ENCODE data around the gene NMD3. TPM values are rescaled to one million over a fixed set of nuclear protein-coding genes. Genes with fewer than 3 reads are reported as not detected.

NMD3 gene
- 10 to 100 TPM; 40.7 to 51.1 (median 43.6) TPM for total RNA-seq
- 53.8 TPM for total RNA-seq (2013)

GRCh38 chr3:161220850-161221753, at the start of gene NMD3:
NMD3 (plus strand) TSS chr3:161221311; CDS start chr3:161222014, 703 bp downstream.
- Histone ChIP-seq H3K36me3 (ENCODE audit: control insufficient read depth, insufficient read depth, low read length) (peaks cover 7% of the 10 kb centered on the region), H3K9me3 (ENCODE audit: control insufficient read depth, insufficient read depth, low read length) (no peaks in the 10 kb centered on the region), H3K4me3 (ENCODE audit: low read length) (peak within 1 kb of the TSS; percentile 89), H3K27me3 (ENCODE audit: control insufficient read depth, insufficient read depth, low read length) (no peaks in the 10 kb centered on the region), H3K4me1 (ENCODE audit: control insufficient read depth, insufficient read depth, low read length) (peaks cover 13% of the 10 kb centered on the region), H3K27ac (ENCODE audit: low read length) (peak within 1 kb of the TSS; percentile 77)
- under 1% methylated on average over 70 of the region's 71 CpGs for WGBS (ENCODE audit: insufficient coverage)
- H3K4me3 Mint-ChIP-seq: peak within 1 kb of the TSS; percentile 94
- peak within 1 kb of the TSS; percentile 88 to 94 for H3K27ac Mint-ChIP-seq
- DNase-seq: peak; percentile 89 to 95
- intact Hi-C loops (cut with micrococcal nuclease): loop anchor here (5.0 kb wide), 1 partner anchor 824 kb away; the partner anchor contains the start of genes IFT80 and SMC4
- H3K27me3 Mint-ChIP-seq (ENCODE audit: low read depth in 2 of 2): peaks cover 9 to 15% of the 10 kb centered on the region in 2 donors
- ATAC-seq: peak; percentile 96 to 97 (median 96)
- peaks cover 7% of the 10 kb centered on the region for H3K36me3 Mint-ChIP-seq
- no peaks in the 10 kb centered on the region for H3K9me3 Mint-ChIP-seq
- H3K4me1 Mint-ChIP-seq: peaks cover 32 to 38% of the 10 kb centered on the region in 2 donors
- no peak for TF ChIP-seq CTCF (IDR thresholded peaks at IDR 0.05)

GRCh38 chr3:161171639-161172552, 49.2 kb upstream of the NMD3 start:
- TF ChIP-seq CTCF (IDR thresholded peaks at IDR 0.05): no peak
- intact Hi-C loops (cut with micrococcal nuclease): no loop called here
- no peak overlapping the region for H3K4me3 ChIP-seq (ENCODE audit: low read length)
- peaks cover 0 to 16% of the 10 kb centered on the region in 2 donors for H3K27me3 Mint-ChIP-seq (ENCODE audit: low read depth in 2 of 2)
- H3K9me3 Mint-ChIP-seq: no peaks in the 10 kb centered on the region
- H3K27ac ChIP-seq (ENCODE audit: low read length): no peak overlapping the region
- H3K4me3 Mint-ChIP-seq: no peak overlapping the region
- no peaks in the 10 kb centered on the region for H3K4me1 Mint-ChIP-seq
- WGBS (ENCODE audit: insufficient coverage): no CpG with 5 or more reads among the region's 2 CpGs
- H3K27me3 ChIP-seq (ENCODE audit: control insufficient read depth, insufficient read depth, low read length): no peaks in the 10 kb centered on the region
- H3K27ac Mint-ChIP-seq: no peak overlapping the region
- no peaks in the 10 kb centered on the region for H3K4me1 ChIP-seq (ENCODE audit: control insufficient read depth, insufficient read depth, low read length)
- DNase-seq (no peak), ATAC-seq (no peak)
- no peaks in the 10 kb centered on the region for H3K9me3 ChIP-seq (ENCODE audit: control insufficient read depth, insufficient read depth, low read length)
- H3K36me3 Mint-ChIP-seq: no peaks in the 10 kb centered on the region
- H3K36me3 ChIP-seq (ENCODE audit: control insufficient read depth, insufficient read depth, low read length): no peaks in the 10 kb centered on the region

- H3K9me3 ChIP-seq (ENCODE audit: control insufficient read depth, insufficient read depth, low read length): no peaks in the 10 kb centered on the region
- no peaks in the 10 kb centered on the region for H3K4me1 ChIP-seq (ENCODE audit: control insufficient read depth, insufficient read depth, low read length)
- no peak overlapping the region for H3K27ac ChIP-seq (ENCODE audit: low read length)
- Mint-ChIP-seq H3K27ac (no peak overlapping the region), H3K36me3 (no peaks in the 10 kb centered on the region), H3K4me1 (no peaks in the 10 kb centered on the region), H3K4me3 (no peak overlapping the region), H3K9me3 (no peaks in the 10 kb centered on the region), H3K27me3 (ENCODE audit: low read depth in 2 of 2) (peaks cover 2 to 16% of the 10 kb centered on the region in 2 donors)
- H3K4me3 ChIP-seq (ENCODE audit: low read length): no peak overlapping the region
- intact Hi-C loops (cut with micrococcal nuclease): no loop called here
- ATAC-seq (no peak), DNase-seq (no peak)
- 75% methylated on average over 1 of the region's 1 CpG for WGBS (ENCODE audit: insufficient coverage)
- no peaks in the 10 kb centered on the region for H3K27me3 ChIP-seq (ENCODE audit: control insufficient read depth, insufficient read depth, low read length)
- no peaks in the 10 kb centered on the region for H3K36me3 ChIP-seq (ENCODE audit: control insufficient read depth, insufficient read depth, low read length)
- no peak for TF ChIP-seq CTCF (IDR thresholded peaks at IDR 0.05)
Observed at GRCh38 chr3:161175506-161175905, 45.6 kb upstream of the NMD3 start.

All from natural killer cell (primary cell).